Liver (tissue), 3 donors: ENCODE data around the gene CEP131.

Source experiments
- HNF4G ChIP-seq: IDR thresholded peaks from 2 replicates; pipeline ENCODE4 v1.6.1; 2016; ENCODE audit warnings: antibody characterized with exemption
- JUND ChIP-seq, 2 donors: IDR thresholded peaks; 2 replicates each; pipeline ENCODE4 v1.6.1; 2016; ENCODE audit warnings: antibody characterized with exemption in 2 of 2
- MAX ChIP-seq: IDR thresholded peaks from 2 replicates; pipeline ENCODE4 v1.6.1; 2016; ENCODE audit warnings: antibody characterized with exemption
- REST ChIP-seq: IDR thresholded peaks from 2 replicates; pipeline ENCODE4 v1.6.1; 2016; ENCODE audit warnings: antibody characterized with exemption, mild to moderate bottlenecking
- TAF1 ChIP-seq: conservative IDR thresholded peaks from 2 replicates; pipeline ENCODE4 v1.6.1; 2016; ENCODE audit warnings: antibody characterized with exemption, mild to moderate bottlenecking
- TF ChIP-seq, protein P1 (sequence below): fragments of 150-350 bp; IDR thresholded peaks from 2 replicates; pipeline ENCODE4 v1.5.1; 2017; ENCODE audit warnings: improper control_type of control experiment, low read depth, low read length; ENCODE audit not compliant: missing input control
- TF ChIP-seq, protein P2 (sequence below): IDR thresholded peaks from 2 replicates; pipeline ENCODE4 v1.6.1; 2016; ENCODE audit warnings: antibody characterized with exemption
- donor health status: healthy.
- donor health status: healthy.

DNA sequence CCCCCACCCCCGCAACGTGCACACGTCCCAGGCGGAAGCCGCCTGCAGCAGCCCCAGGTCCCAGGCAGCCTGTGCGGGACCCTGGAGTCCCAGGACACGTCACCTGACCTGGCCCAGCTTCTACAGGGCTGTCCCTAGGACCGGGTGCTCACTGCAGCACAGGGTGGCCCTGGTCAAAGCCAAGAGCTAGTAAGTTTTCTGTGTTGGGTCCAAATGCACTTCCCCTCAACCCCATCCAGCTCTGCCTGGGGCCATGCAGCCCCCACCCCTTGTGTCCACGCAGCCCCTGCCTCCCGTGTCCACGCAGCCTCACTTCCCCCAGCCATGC is 79.6 kb downstream of the CEP131 start:
- TF ChIP-seq, protein P1, sequence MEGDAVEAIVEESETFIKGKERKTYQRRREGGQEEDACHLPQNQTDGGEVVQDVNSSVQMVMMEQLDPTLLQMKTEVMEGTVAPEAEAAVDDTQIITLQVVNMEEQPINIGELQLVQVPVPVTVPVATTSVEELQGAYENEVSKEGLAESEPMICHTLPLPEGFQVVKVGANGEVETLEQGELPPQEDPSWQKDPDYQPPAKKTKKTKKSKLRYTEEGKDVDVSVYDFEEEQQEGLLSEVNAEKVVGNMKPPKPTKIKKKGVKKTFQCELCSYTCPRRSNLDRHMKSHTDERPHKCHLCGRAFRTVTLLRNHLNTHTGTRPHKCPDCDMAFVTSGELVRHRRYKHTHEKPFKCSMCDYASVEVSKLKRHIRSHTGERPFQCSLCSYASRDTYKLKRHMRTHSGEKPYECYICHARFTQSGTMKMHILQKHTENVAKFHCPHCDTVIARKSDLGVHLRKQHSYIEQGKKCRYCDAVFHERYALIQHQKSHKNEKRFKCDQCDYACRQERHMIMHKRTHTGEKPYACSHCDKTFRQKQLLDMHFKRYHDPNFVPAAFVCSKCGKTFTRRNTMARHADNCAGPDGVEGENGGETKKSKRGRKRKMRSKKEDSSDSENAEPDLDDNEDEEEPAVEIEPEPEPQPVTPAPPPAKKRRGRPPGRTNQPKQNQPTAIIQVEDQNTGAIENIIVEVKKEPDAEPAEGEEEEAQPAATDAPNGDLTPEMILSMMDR, result no peak
- no peak for TF ChIP-seq TAF1
- no peak for TF ChIP-seq JUND (IDR thresholded peaks at IDR 0.05)
- no peak for TF ChIP-seq HNF4G
- no peak for TF ChIP-seq MAX
- TF ChIP-seq, protein P2, sequence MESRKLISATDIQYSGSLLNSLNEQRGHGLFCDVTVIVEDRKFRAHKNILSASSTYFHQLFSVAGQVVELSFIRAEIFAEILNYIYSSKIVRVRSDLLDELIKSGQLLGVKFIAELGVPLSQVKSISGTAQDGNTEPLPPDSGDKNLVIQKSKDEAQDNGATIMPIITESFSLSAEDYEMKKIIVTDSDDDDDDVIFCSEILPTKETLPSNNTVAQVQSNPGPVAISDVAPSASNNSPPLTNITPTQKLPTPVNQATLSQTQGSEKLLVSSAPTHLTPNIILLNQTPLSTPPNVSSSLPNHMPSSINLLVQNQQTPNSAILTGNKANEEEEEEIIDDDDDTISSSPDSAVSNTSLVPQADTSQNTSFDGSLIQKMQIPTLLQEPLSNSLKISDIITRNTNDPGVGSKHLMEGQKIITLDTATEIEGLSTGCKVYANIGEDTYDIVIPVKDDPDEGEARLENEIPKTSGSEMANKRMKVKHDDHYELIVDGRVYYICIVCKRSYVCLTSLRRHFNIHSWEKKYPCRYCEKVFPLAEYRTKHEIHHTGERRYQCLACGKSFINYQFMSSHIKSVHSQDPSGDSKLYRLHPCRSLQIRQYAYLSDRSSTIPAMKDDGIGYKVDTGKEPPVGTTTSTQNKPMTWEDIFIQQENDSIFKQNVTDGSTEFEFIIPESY, result no peak
- TF ChIP-seq REST, result no peak
